IMR-90 (cell line): Measurements from ENCODE around the gene NANS. TPM values are rescaled to one million over a fixed set of nuclear protein-coding genes. Genes with fewer than 3 reads are reported as not detected.
A peak's percentile ranks its signal among the peaks of the same experiment; 100 is the strongest.

ENCODE experiments used
- ATAC-seq: fragments of 200-7000 bp; cut with Tn5 transposase; 2 replicates; pipeline ENCODE4 v1.9.1; 2020; ENCODE audit warnings: low read depth, mild to moderate bottlenecking, moderate library complexity
- BruUV-seq: library from RNA; stranded (reverse); fragments of 400-500 nt; replicated peaks from 2 replicates; lab custom pipeline; 2021; lab: Mats Ljungman, UMichigan
- CTCF ChIA-PET: fragments of 300-600 bp; formaldehyde crosslinking; extraction: SDS; loops from one replicate; lab custom pipeline; 2021; ENCODE audit warnings: antibody characterized with exemption; lab: Yijun Ruan, JAX
- POLR2A ChIA-PET: fragments of 300-600 bp; sonication (Branson Sonifier 250); formaldehyde crosslinking; loops from one replicate; lab custom pipeline; 2022; ENCODE audit warnings: antibody characterized with exemption; ENCODE audit not compliant: unreplicated experiment; lab: Charles Lee
- DNase-seq: peaks from one replicate; pipeline ENCODE4 v3.0.0; 2013
- H2AFZ ChIP-seq: replicated peaks from 2 replicates; pipeline ENCODE3; 2013; ENCODE audit warnings: low read length, mild to moderate bottlenecking; ENCODE audit not compliant: poor library complexity
- H2AK5ac ChIP-seq: 2 replicates; pipeline ENCODE4 v1.6.1; 2013; ENCODE audit warnings: low read depth, low read length, inconsistent platforms
- H2AK9ac ChIP-seq: replicated peaks from 2 replicates; pipeline ENCODE3; 2013; ENCODE audit warnings: mild to moderate bottlenecking, low read depth, low read length, moderate library complexity; ENCODE audit not compliant: poor library complexity
- H2BK120ac ChIP-seq: 2 replicates; pipeline ENCODE4 v1.6.1; 2013; ENCODE audit warnings: low read depth, low read length, inconsistent platforms
- H2BK15ac ChIP-seq: 3 replicates; pipeline ENCODE4 v1.6.1; 2013; ENCODE audit warnings: low read depth, low read length, inconsistent platforms
- H2BK20ac ChIP-seq: 2 replicates; pipeline ENCODE4 v1.6.1; 2013; ENCODE audit warnings: low read depth, mild to moderate bottlenecking, inconsistent platforms, low read length, moderate library complexity
- H2BK5ac ChIP-seq: 2 replicates; pipeline ENCODE4 v1.6.1; 2013; ENCODE audit warnings: mild to moderate bottlenecking, low read depth, low read length, inconsistent platforms; ENCODE audit not compliant: poor library complexity, severe bottlenecking
- H3K14ac ChIP-seq: replicated peaks from 2 replicates; pipeline ENCODE4 v1.6.1; 2013; ENCODE audit warnings: low read depth, low read length, inconsistent platforms
- H3K18ac ChIP-seq: 2 replicates; pipeline ENCODE4 v1.6.1; 2013; ENCODE audit warnings: low read depth, low read length, control low read depth
- H3K23ac ChIP-seq: 2 replicates; pipeline ENCODE4 v1.6.1; 2013; ENCODE audit warnings: low read depth, low read length, inconsistent platforms
- H3K27ac ChIP-seq: 2 replicates; pipeline ENCODE4 v1.5.1; 2013; ENCODE audit warnings: mild to moderate bottlenecking, control low read depth, low read length; ENCODE audit not compliant: insufficient read depth
- H3K27me3 ChIP-seq: 2 replicates; pipeline ENCODE4 v1.6.1; 2013; ENCODE audit warnings: low read length; ENCODE audit not compliant: control insufficient read depth, insufficient read depth
- H3K36me3 ChIP-seq: 2 replicates; pipeline ENCODE4 v1.6.1; 2013; ENCODE audit warnings: low read length, mixed read lengths; ENCODE audit not compliant: control insufficient read depth, insufficient read depth
- H3K4ac ChIP-seq: 2 replicates; pipeline ENCODE4 v1.6.1; 2013; ENCODE audit warnings: low read depth, low read length, inconsistent platforms
- H3K4me1 ChIP-seq: 2 replicates; pipeline ENCODE4 v1.6.1; 2013; ENCODE audit warnings: low read length, mixed read lengths; ENCODE audit not compliant: control insufficient read depth, insufficient read depth
- H3K4me2 ChIP-seq: 2 replicates; pipeline ENCODE4 v1.6.1; 2013; ENCODE audit warnings: low read depth, mild to moderate bottlenecking, control low read depth, low read length, moderate library complexity
- H3K4me3 ChIP-seq: 2 replicates; pipeline ENCODE4 v1.5.1; 2013; ENCODE audit warnings: low read depth, mild to moderate bottlenecking, control low read depth, low read length, moderate library complexity; ENCODE audit not compliant: insufficient read depth
- H3K56ac ChIP-seq: 2 replicates; pipeline ENCODE4 v1.6.1; 2013; ENCODE audit warnings: low read length, inconsistent platforms; ENCODE audit not compliant: insufficient read depth; ENCODE audit errors: extremely low read depth
- H3K79me1 ChIP-seq, 2 experiments: 2 replicates each; pipeline ENCODE4 v1.6.1; 2013; ENCODE audit warnings: low read length in 2 of 2, inconsistent platforms in 1 of 2, low read depth in 1 of 2
- H3K9ac ChIP-seq: 2 replicates; pipeline ENCODE4 v1.6.1; 2013; ENCODE audit warnings: low read depth, low read length, control low read depth
- H3K9me1 ChIP-seq: 2 replicates; pipeline ENCODE4 v1.6.1; 2013; ENCODE audit warnings: low read length, inconsistent platforms; ENCODE audit not compliant: insufficient read depth
- H3K9me3 ChIP-seq: 2 replicates; pipeline ENCODE4 v1.6.1; 2013; ENCODE audit warnings: low read length; ENCODE audit not compliant: control insufficient read depth, insufficient read depth
- H4K20me1 ChIP-seq: 2 replicates; pipeline ENCODE4 v1.6.1; 2013; ENCODE audit warnings: low read length, inconsistent platforms; ENCODE audit not compliant: insufficient read depth
- H4K5ac ChIP-seq: 2 replicates; pipeline ENCODE4 v1.6.1; 2013; ENCODE audit warnings: mild to moderate bottlenecking, low read depth, low read length, control low read depth
- H4K8ac ChIP-seq, 2 experiments: 2 replicates each; pipeline ENCODE4 v1.6.1; 2013; ENCODE audit warnings: low read depth in 2 of 2, low read length in 2 of 2, control low read depth in 1 of 2, inconsistent platforms in 1 of 2
- H4K91ac ChIP-seq: 2 replicates; pipeline ENCODE4 v1.6.1; 2013; ENCODE audit warnings: low read depth, low read length, inconsistent platforms; ENCODE audit not compliant: insufficient read depth
- FOS ChIP-seq: fragments of 150-350 bp; IDR thresholded peaks from 2 replicates; pipeline ENCODE4 v1.6.1; 2016; ENCODE audit warnings: low read depth, low read length
- WGBS, 2 experiments: methylation state at CpG; one replicate each; pipeline versions ENCODE4 v1.1.5 to v1.1.7; 2013; ENCODE audit warnings: missing lambda C conversion rate in 2 of 2; ENCODE audit not compliant: insufficient read length in 1 of 2; ENCODE audit errors: extremely low coverage in 2 of 2; 5-methylcytosine and 5-hydroxymethylcytosine counted together
- dilution Hi-C: fragments of 300-500 bp; cut with HindIII; formaldehyde crosslinking; loops from one replicate; pipeline ENCODE4 v1.14.3; 2018; ENCODE audit warnings: low sequenced_read_pairs; ENCODE audit not compliant: unreplicated experiment
- in situ Hi-C: fragments of 300-500 bp; cut with MboI; formaldehyde crosslinking; loops from 3 replicates; pipeline ENCODE4 v1.14.3; 2019; ENCODE audit warnings: low sequenced_read_pairs, inconsistent platforms, mixed read lengths
- intact Hi-C: fragments of 100-400 bp; cut with micrococcal nuclease; formaldehyde crosslinking; loops from 2 replicates; pipeline ENCODE4 v1.10.0; 2022
- polyA plus RNA-seq, 3 experiments: library from polyadenylated mRNA; depleted of rRNA; stranded (reverse); fragments of >200 nt; gene quantifications; 2 replicates each; pipeline ENCODE4 v1.2.3, GENCODE V29; 2012; ENCODE audit warnings: low replicate concordance in 1 of 3
- total RNA-seq: library from RNA; depleted of rRNA; stranded (reverse); fragments of >200 nt; gene quantifications from 2 replicates; pipeline ENCODE4 v1.2.3, GENCODE V29; 2012

NANS gene
- total and polyA plus RNA-seq, 2 of the 4 experiments (the other 2 are of a cell fraction) = 210 to 306 TPM

DNA sequence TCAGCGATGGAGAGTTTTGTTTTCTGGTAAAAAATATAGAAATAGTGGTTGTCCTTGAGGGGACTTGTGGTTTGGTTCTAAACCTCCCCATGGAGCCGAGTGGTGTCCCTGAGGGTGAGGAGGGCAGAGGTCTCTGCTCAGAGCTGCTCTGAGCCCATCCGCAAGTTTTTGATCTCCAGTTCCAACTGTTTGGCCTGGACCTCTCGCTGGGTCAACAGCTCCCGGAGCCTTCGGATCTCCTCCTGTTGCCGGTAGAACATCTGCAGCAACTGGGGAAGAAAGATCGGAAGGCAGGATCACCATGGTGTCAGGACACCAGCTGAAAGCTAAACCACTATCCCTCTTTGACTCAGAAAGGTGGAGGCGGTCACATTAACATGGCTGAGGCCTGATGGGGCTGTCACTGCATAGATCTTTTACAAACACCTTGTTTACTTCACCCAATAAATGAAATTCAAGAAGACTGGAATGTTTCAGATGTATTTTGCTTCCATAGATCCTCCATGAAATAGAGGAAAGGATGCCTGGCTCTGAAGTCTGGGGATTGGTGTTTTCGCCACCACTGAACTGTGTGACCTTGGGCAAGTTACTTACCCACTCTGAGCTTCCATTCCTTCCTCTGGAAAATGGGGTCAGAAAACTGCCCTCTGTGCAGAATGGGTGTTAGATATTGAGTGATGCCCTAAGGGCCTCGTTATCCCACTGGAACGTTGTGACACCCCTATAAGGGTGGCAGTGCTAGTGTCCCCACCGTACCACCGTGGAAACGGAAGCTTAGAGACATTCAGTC, 68.3 kb downstream of the NANS start:
- Histone ChIP-seq H3K4me2 (no peak overlapping the region), H3K23ac (no peak overlapping the region)

More for the DNA sequence above, 68.3 kb downstream of the NANS start:
- H2AK5ac ChIP-seq = no peak overlapping the region
- H4K8ac ChIP-seq = no peak overlapping the region
- POLR2A ChIA-PET = no interaction called here
- intact Hi-C loops = no loop called here
- no peaks in the 10 kb centered on the region for H3K9me3 ChIP-seq
- no peaks in the 10 kb centered on the region for H3K79me1 ChIP-seq
- no peaks in the 10 kb centered on the region for H3K27me3 ChIP-seq
- CTCF ChIA-PET = no interaction called here
- no peak overlapping the region for H3K56ac ChIP-seq
- in situ Hi-C loops = no loop called here
- no peaks in the 10 kb centered on the region for H3K36me3 ChIP-seq
- H4K91ac ChIP-seq = no peak overlapping the region
- H3K9me1 ChIP-seq = no peaks in the 10 kb centered on the region
- H2AFZ ChIP-seq = peak overlapping the region; percentile 23
- no peaks in the 10 kb centered on the region for H3K4me1 ChIP-seq
- H3K4ac ChIP-seq = no peak overlapping the region
- TF ChIP-seq FOS = no peak
- no peak overlapping the region for H2BK15ac ChIP-seq
- H2BK120ac ChIP-seq = no peak overlapping the region
- 80% methylated on average over 3 of the region's 15 CpGs; no CpG with 5 or more reads in 1 of the 2 experiments for WGBS, 2 experiments
- DNase-seq (no peak), ATAC-seq (no peak)
- no peak overlapping the region for H3K27ac ChIP-seq
- no peaks in the 10 kb centered on the region for H4K20me1 ChIP-seq
- dilution Hi-C loops = no loop called here
- H3K18ac ChIP-seq = no peak overlapping the region
- H4K5ac ChIP-seq = no peak overlapping the region
- H2BK20ac ChIP-seq = no peak overlapping the region
- no peak overlapping the region for H3K9ac ChIP-seq
- H3K4me3 ChIP-seq = no peak overlapping the region
- no peak overlapping the region for H3K14ac ChIP-seq
- H2BK5ac ChIP-seq = no peak overlapping the region
- no peak overlapping the region for H2AK9ac ChIP-seq
- no TSS peak for BruUV-seq
